HepG2 (cell line): ENCODE data around the gene RGS1. TPM values are rescaled to one million over a fixed set of nuclear protein-coding genes. Genes with fewer than 3 reads are reported as not detected.

ENCODE experiments used
- ATAC-seq: fragments of 200-7000 bp; cut with Tn5 transposase; 3 replicates; pipeline ENCODE4 v1.9.1; 2020; ENCODE audit warnings: mild to moderate bottlenecking, moderate library complexity
- BruUV-seq: library from RNA; stranded (reverse); fragments of 400-500 nt; replicated peaks from 2 replicates; lab custom pipeline; 2021; lab: Mats Ljungman, UMichigan
- CTCF ChIA-PET: fragments of 300-600 bp; formaldehyde crosslinking; extraction: SDS; loops from one replicate; lab custom pipeline; 2021; ENCODE audit warnings: low total read pairs, inconsistent platforms, low intra/inter-chr PET ratio; lab: Yijun Ruan, JAX
- POLR2A ChIA-PET: fragments of 350-600 bp; sonication (Branson Sonifier 250); formaldehyde crosslinking; loops from one replicate; lab custom pipeline; 2020; ENCODE audit warnings: antibody characterized with exemption, inconsistent platforms; lab: Yijun Ruan, JAX
- DNase-seq: peaks from one replicate; pipeline ENCODE4 v3.0.0-alpha.2; 2015; ENCODE audit warnings: low spot score
- FAIRE-seq: peaks from 3 replicates; lab custom pipeline; 2011; peaks lifted over from hg19 to GRCh38; lab: Jason Lieb, UNC
- H2AFZ ChIP-seq: one replicate; pipeline ENCODE4 v1.6.1; 2011; ENCODE audit warnings: low read length, inconsistent platforms
- H3K27ac ChIP-seq: fragments of 300-600 bp; 3 replicates; pipeline ENCODE4 v1.8.0; 2011; ENCODE audit warnings: mixed run types, mild to moderate bottlenecking, mixed read lengths, low read length, inconsistent platforms; ENCODE audit not compliant: insufficient read depth; ENCODE audit errors: extremely low read length
- H3K27me3 ChIP-seq, 2 experiments: fragments of 200-600 bp in 1 of 2; 2 replicates in 1 of 2; 3 replicates in 1 of 2; pipeline versions ENCODE4 v1.6.0 to v1.8.0; 2011; ENCODE audit warnings: low read length in 2 of 2, mild to moderate bottlenecking in 2 of 2, moderate library complexity in 2 of 2, inconsistent platforms in 1 of 2; ENCODE audit not compliant: insufficient read depth in 2 of 2, control insufficient read depth in 1 of 2
- H3K36me3 ChIP-seq, 2 experiments: fragments of 200-600 bp in 1 of 2; replicated peaks in 1 of 2; 2 replicates in 1 of 2; 3 replicates in 1 of 2; pipeline versions ENCODE4 v1.5.1 to v1.8.0; 2011; ENCODE audit warnings: low read length in 2 of 2, inconsistent platforms in 1 of 2; ENCODE audit not compliant: insufficient read depth in 2 of 2, control insufficient read depth in 1 of 2
- H3K4me1 ChIP-seq: 2 replicates; pipeline ENCODE4 v1.5.1; 2012; ENCODE audit warnings: low read length, inconsistent platforms; ENCODE audit not compliant: insufficient read depth
- H3K4me2 ChIP-seq: 2 replicates; pipeline ENCODE4 v1.6.0; 2011; ENCODE audit warnings: low read depth, low read length, inconsistent platforms
- H3K4me3 ChIP-seq, 3 experiments: fragments of 200-600 bp in 1 of 3; sonication (generic), shearing (Covaris generic) in 1 of 3; replicated peaks in 1 of 3; 2 replicates each; pipeline ENCODE4 v1.5.1; 2011 to 2016; ENCODE audit warnings: low read length in 3 of 3, inconsistent platforms in 2 of 3, low read depth in 2 of 3, mild to moderate bottlenecking in 2 of 3, control low read depth in 1 of 3, mixed read lengths in 1 of 3; ENCODE audit not compliant: insufficient read depth in 1 of 3
- H3K79me2 ChIP-seq: one replicate; pipeline ENCODE4 v1.6.1; 2011; ENCODE audit warnings: low read length, inconsistent platforms; ENCODE audit not compliant: insufficient read depth
- H3K9ac ChIP-seq: 2 replicates; pipeline ENCODE4 v1.6.0; 2011; ENCODE audit warnings: mild to moderate bottlenecking, low read depth, low read length, inconsistent platforms; ENCODE audit not compliant: insufficient read depth
- H3K9me3 ChIP-seq: 2 replicates; pipeline ENCODE4 v1.5.1; 2012; ENCODE audit warnings: mild to moderate bottlenecking, low read length
- H4K20me1 ChIP-seq: 2 replicates; pipeline ENCODE4 v1.6.0; 2011; ENCODE audit warnings: inconsistent platforms, mild to moderate bottlenecking, low read length, moderate library complexity; ENCODE audit not compliant: insufficient read depth
- HDAC1 ChIP-seq: sonication (generic); formaldehyde crosslinking; IDR thresholded peaks from 2 replicates; pipeline ENCODE4 v1.5.1; 2020; ENCODE audit warnings: mild to moderate bottlenecking, missing genetic modification reagents
- HOMEZ ChIP-seq: IDR thresholded peaks from 2 replicates; pipeline ENCODE4 v1.6.1; 2016; ENCODE audit warnings: low read depth
- NFAT5 ChIP-seq: sonication (generic); formaldehyde crosslinking; IDR thresholded peaks from 2 replicates; pipeline ENCODE4 v1.4.0; 2020; ENCODE audit warnings: missing genetic modification reagents
- NFRKB ChIP-seq: fragments of 450-650 bp; IDR thresholded peaks from 2 replicates; pipeline ENCODE4 v1.6.1; 2017
- RFX5 ChIP-seq: IDR thresholded peaks from 2 replicates; pipeline ENCODE4 v1.6.1; 2011; ENCODE audit warnings: low read depth, low read length, improper control_type of control experiment
- ZMYM3 ChIP-seq: sonication (generic); formaldehyde crosslinking; IDR thresholded peaks from 2 replicates; pipeline ENCODE4 v1.5.1; 2020; ENCODE audit warnings: mild to moderate bottlenecking, missing genetic modification reagents
- ZNF44 ChIP-seq: sonication (generic); formaldehyde crosslinking; IDR thresholded peaks from 2 replicates; pipeline ENCODE4 v1.5.1; 2020; ENCODE audit warnings: mild to moderate bottlenecking, missing genetic modification reagents
- ZNF703 ChIP-seq: sonication (generic); formaldehyde crosslinking; IDR thresholded peaks from 2 replicates; pipeline ENCODE4 v1.5.1; 2020; ENCODE audit warnings: missing genetic modification reagents, mild to moderate bottlenecking, moderate library complexity, borderline replicate concordance
- ZSCAN20 ChIP-seq: sonication (generic); formaldehyde crosslinking; IDR thresholded peaks from 2 replicates; pipeline ENCODE4 v1.4.0; 2020; ENCODE audit warnings: missing genetic modification reagents, mild to moderate bottlenecking, borderline replicate concordance
- WGBS: methylation state at CpG from one replicate; pipeline ENCODE4 v1.1.6; 2017; ENCODE audit warnings: low lambda C conversion rate; 5-methylcytosine and 5-hydroxymethylcytosine counted together
- in situ Hi-C: cut with HindIII; loops from 2 replicates; pipeline ENCODE4 v1.10.0; 2017; ENCODE audit warnings: low pct_unique_long_range_greater_than_20kb; ENCODE audit not compliant: extremely low pct_ligation_motif_present
- intact Hi-C: fragments of 100-400 bp; cut with micrococcal nuclease; formaldehyde crosslinking; loops from one replicate; pipeline ENCODE4 v1.10.0; 2022; ENCODE audit not compliant: unreplicated experiment
- polyA plus RNA-seq, 8 experiments: library from polyadenylated mRNA; depleted of rRNA in 3 of 8; stranded (reverse) in 7 of 8; unstranded in 1 of 8; fragments of >200 nt; fragmentation: Illumina TruSeq in 4 of 8; extraction: Trizol in 4 of 8; gene quantifications; 2 replicates each; pipeline versions ENCODE4 v1.2.1 to v1.2.3, GENCODE V29; 2011 to 2016; ENCODE audit warnings: low read depth in 4 of 8, missing spikeins in 1 of 8, mixed read lengths in 1 of 8; ENCODE audit not compliant: insufficient read depth in 1 of 8
- total RNA-seq, 5 experiments: library from RNA; depleted of rRNA; stranded (reverse); fragments of >200 nt; fragmentation: Illumina TruSeq; extraction: Trizol; gene quantifications; 2 replicates each; pipeline ENCODE4 v1.2.3, GENCODE V29; 2016; ENCODE audit warnings: low read depth in 1 of 5

The RGS1 gene
- total and polyA plus RNA-seq, 2 of the 13 experiments (the other 11 are each of a cell fraction or from before 2014, with no cell fraction given), result not detected

- Histone ChIP-seq H3K9me3 (no peaks in the 10 kb centered on the region), H3K27me3 (no peaks in the 10 kb centered on the region), H3K9ac (no peak overlapping the region), H3K4me1 (peaks cover 32% of the 10 kb centered on the region), H3K36me3 (no peaks in the 10 kb centered on the region), H3K79me2 (no peaks in the 10 kb centered on the region), H3K27ac (no peak overlapping the region), H4K20me1 (no peaks in the 10 kb centered on the region), H2AFZ (no peak overlapping the region), H3K4me2 (no peak overlapping the region), H3K4me3 (no peak overlapping the region)
- FAIRE-seq (no peak), DNase-seq (no peak), ATAC-seq (no peak)
- CTCF ChIA-PET, result no interaction called here
- POLR2A ChIA-PET, result no interaction called here
- TF ChIP-seq ZNF44, result no peak
- TF ChIP-seq RFX5, result no peak
- no peak for TF ChIP-seq ZMYM3 (CRISPR knock-in tag)
- TF ChIP-seq ZSCAN20 (CRISPR knock-in tag), result no peak
- no peak for TF ChIP-seq NFRKB
- TF ChIP-seq HOMEZ (CRISPR knock-in tag), result no peak
- TF ChIP-seq HDAC1 (CRISPR knock-in tag), result no peak
- TF ChIP-seq ZNF703, result no peak
- no peak for TF ChIP-seq NFAT5 (CRISPR knock-in tag)
- no TSS peak for BruUV-seq
- intact Hi-C loops (no loop called here), in situ Hi-C loops (no loop called here)
- WGBS, result 31% methylated on average over 3 of the region's 3 CpGs
Measured at GRCh38 chr1:192629612-192630011, 54.0 kb downstream of the RGS1 start.

Other genes with a start within 250 kb of the RGS1 start
- gene RGS13, start 60.4 kb downstream of the RGS1 start, total RNA-seq (2016; rRNA removed; fragmentation: Illumina TruSeq; extraction: Trizol), result not detected in 2 replicates
- gene RGS13, start 60.4 kb downstream of the RGS1 start, polyA plus RNA-seq (2011; rRNA removed), result not detected in 2 replicates
- gene RGS2, start 233.3 kb downstream of the RGS1 start, total RNA-seq (2016; rRNA removed; fragmentation: Illumina TruSeq; extraction: Trizol), result 0.64 and 0.86 TPM in 2 replicates
- 1.4 and 2.0 TPM in 2 replicates for gene RGS2, start 233.3 kb downstream of the RGS1 start, polyA plus RNA-seq (2011; rRNA removed)